ENCODE results near the gene VAMP4.

The VAMP4 gene

DNA sequence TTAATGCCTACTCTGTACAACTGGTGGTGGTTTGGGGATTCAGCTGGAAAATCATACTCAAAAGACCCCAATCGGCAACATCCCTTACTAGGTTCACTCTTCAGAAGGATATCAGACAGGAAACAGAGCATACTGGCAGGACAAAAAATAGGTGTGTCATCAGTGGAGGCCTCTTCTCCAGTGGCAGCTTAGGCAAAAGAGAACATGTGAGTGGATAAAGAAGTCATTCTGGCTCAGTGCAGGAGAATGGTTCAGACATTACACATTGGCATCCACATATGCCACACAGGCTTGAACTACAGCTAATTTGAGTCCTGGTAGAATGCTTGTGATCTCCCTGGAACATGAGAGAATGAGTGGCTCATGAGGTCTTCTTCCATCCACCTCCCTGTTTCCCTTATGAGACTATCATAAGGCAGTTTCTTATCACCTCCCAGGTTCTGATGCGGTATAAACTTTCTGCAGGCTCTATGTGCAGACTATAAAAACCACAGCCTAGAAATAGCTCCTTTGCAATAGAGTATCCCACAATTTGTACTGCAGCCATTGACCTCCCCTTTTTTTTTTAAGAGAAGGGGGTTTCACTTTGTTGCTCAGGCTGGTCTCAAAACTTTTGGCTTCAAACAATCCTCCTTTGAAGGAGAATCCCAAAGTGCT, 24.7 kb downstream of the VAMP4 start (continued):
- TF ChIP-seq, protein P1, sequence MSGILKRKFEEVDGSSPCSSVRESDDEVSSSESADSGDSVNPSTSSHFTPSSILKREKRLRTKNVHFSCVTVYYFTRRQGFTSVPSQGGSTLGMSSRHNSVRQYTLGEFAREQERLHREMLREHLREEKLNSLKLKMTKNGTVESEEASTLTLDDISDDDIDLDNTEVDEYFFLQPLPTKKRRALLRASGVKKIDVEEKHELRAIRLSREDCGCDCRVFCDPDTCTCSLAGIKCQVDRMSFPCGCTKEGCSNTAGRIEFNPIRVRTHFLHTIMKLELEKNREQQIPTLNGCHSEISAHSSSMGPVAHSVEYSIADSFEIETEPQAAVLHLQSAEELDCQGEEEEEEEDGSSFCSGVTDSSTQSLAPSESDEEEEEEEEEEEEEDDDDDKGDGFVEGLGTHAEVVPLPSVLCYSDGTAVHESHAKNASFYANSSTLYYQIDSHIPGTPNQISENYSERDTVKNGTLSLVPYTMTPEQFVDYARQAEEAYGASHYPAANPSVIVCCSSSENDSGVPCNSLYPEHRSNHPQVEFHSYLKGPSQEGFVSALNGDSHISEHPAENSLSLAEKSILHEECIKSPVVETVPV (CRISPR knock-in tag; IDR thresholded peaks at IDR 0.05), result no peak
- no peak for TF ChIP-seq ZFP3 (CRISPR knock-in tag; IDR thresholded peaks at IDR 0.05)
- no peak for TF ChIP-seq BACH2 (CRISPR knock-in tag; IDR thresholded peaks at IDR 0.05; ENCODE audit: borderline replicate concordance)
- TF ChIP-seq RARB (CRISPR knock-in tag; IDR thresholded peaks at IDR 0.05), result no peak
- TF ChIP-seq ZNF565 (CRISPR knock-in tag; conservative IDR thresholded peaks at IDR 0.05; ENCODE audit: low read depth), result no peak

DNA sequence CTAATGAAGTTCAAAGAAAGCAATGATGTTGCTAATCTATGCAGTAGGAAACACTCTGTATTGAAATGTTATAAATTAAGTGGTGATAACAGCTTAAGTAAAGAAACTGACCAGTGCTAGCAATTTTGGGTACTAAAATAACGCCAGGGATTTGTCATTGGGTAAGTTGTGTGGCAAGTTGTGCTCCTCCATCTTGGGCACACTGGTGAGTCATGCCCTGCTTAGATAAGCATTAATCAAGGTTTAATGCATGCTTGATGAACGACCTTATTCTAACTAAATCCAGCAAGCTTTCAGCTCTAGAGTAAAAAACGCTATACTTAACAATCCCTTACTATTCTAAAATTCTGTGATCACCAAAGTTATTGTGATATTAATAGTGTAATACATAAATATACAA, 25.2 kb downstream of the VAMP4 start:
- TF ChIP-seq BACH2 (CRISPR knock-in tag; IDR thresholded peaks at IDR 0.05; ENCODE audit: borderline replicate concordance) (no peak), OSR1 (CRISPR knock-in tag; IDR thresholded peaks at IDR 0.05) (no peak), ZFP30 (CRISPR knock-in tag; IDR thresholded peaks at IDR 0.05) (no peak), RARB (CRISPR knock-in tag; IDR thresholded peaks at IDR 0.05) (no peak), ISL1 (CRISPR knock-in tag; IDR thresholded peaks at IDR 0.05) (no peak), ARNTL (CRISPR knock-in tag; IDR thresholded peaks at IDR 0.05; ENCODE audit: borderline replicate concordance, low read depth) (no peak), TOX (CRISPR knock-in tag; IDR thresholded peaks at IDR 0.05; ENCODE audit: borderline replicate concordance) (no peak), ZFP3 (CRISPR knock-in tag; IDR thresholded peaks at IDR 0.05) (no peak), ZC3H10 (CRISPR knock-in tag; IDR thresholded peaks at IDR 0.05) (no peak), SNAI2 (CRISPR knock-in tag; IDR thresholded peaks at IDR 0.05) (no peak), ZNF70 (CRISPR knock-in tag; IDR thresholded peaks at IDR 0.05) (no peak), GLIS3 (CRISPR knock-in tag; IDR thresholded peaks at IDR 0.05) (no peak), PPARA (CRISPR knock-in tag; IDR thresholded peaks at IDR 0.05; ENCODE audit: borderline replicate concordance) (no peak), ESRRG (CRISPR knock-in tag; IDR thresholded peaks at IDR 0.05) (no peak), ZNF565 (CRISPR knock-in tag; conservative IDR thresholded peaks at IDR 0.05; ENCODE audit: low read depth) (no peak)
- TF ChIP-seq, protein P2, sequence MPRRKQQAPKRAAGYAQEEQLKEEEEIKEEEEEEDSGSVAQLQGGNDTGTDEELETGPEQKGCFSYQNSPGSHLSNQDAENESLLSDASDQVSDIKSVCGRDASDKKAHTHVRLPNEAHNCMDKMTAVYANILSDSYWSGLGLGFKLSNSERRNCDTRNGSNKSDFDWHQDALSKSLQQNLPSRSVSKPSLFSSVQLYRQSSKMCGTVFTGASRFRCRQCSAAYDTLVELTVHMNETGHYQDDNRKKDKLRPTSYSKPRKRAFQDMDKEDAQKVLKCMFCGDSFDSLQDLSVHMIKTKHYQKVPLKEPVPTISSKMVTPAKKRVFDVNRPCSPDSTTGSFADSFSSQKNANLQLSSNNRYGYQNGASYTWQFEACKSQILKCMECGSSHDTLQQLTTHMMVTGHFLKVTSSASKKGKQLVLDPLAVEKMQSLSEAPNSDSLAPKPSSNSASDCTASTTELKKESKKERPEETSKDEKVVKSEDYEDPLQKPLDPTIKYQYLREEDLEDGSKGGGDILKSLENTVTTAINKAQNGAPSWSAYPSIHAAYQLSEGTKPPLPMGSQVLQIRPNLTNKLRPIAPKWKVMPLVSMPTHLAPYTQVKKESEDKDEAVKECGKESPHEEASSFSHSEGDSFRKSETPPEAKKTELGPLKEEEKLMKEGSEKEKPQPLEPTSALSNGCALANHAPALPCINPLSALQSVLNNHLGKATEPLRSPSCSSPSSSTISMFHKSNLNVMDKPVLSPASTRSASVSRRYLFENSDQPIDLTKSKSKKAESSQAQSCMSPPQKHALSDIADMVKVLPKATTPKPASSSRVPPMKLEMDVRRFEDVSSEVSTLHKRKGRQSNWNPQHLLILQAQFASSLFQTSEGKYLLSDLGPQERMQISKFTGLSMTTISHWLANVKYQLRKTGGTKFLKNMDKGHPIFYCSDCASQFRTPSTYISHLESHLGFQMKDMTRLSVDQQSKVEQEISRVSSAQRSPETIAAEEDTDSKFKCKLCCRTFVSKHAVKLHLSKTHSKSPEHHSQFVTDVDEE (CRISPR knock-in tag; IDR thresholded peaks at IDR 0.05), result no peak
- TF ChIP-seq, protein P1 (CRISPR knock-in tag; IDR thresholded peaks at IDR 0.05), result no peak
- TF ChIP-seq, protein P3, sequence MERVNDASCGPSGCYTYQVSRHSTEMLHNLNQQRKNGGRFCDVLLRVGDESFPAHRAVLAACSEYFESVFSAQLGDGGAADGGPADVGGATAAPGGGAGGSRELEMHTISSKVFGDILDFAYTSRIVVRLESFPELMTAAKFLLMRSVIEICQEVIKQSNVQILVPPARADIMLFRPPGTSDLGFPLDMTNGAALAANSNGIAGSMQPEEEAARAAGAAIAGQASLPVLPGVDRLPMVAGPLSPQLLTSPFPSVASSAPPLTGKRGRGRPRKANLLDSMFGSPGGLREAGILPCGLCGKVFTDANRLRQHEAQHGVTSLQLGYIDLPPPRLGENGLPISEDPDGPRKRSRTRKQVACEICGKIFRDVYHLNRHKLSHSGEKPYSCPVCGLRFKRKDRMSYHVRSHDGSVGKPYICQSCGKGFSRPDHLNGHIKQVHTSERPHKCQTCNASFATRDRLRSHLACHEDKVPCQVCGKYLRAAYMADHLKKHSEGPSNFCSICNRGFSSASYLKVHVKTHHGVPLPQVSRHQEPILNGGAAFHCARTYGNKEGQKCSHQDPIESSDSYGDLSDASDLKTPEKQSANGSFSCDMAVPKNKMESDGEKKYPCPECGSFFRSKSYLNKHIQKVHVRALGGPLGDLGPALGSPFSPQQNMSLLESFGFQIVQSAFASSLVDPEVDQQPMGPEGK (CRISPR knock-in tag; IDR thresholded peaks at IDR 0.05; ENCODE audit: borderline replicate concordance), result no peak
- TF ChIP-seq, protein P4, sequence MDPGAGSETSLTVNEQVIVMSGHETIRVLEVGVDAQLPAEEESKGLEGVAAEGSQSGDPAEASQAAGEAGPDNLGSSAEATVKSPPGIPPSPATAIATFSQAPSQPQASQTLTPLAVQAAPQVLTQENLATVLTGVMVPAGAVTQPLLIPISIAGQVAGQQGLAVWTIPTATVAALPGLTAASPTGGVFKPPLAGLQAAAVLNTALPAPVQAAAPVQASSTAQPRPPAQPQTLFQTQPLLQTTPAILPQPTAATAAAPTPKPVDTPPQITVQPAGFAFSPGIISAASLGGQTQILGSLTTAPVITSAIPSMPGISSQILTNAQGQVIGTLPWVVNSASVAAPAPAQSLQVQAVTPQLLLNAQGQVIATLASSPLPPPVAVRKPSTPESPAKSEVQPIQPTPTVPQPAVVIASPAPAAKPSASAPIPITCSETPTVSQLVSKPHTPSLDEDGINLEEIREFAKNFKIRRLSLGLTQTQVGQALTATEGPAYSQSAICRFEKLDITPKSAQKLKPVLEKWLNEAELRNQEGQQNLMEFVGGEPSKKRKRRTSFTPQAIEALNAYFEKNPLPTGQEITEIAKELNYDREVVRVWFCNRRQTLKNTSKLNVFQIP (CRISPR knock-in tag; IDR thresholded peaks at IDR 0.05; ENCODE audit: borderline replicate concordance, low read depth), result no peak
- TF ChIP-seq, protein P5, sequence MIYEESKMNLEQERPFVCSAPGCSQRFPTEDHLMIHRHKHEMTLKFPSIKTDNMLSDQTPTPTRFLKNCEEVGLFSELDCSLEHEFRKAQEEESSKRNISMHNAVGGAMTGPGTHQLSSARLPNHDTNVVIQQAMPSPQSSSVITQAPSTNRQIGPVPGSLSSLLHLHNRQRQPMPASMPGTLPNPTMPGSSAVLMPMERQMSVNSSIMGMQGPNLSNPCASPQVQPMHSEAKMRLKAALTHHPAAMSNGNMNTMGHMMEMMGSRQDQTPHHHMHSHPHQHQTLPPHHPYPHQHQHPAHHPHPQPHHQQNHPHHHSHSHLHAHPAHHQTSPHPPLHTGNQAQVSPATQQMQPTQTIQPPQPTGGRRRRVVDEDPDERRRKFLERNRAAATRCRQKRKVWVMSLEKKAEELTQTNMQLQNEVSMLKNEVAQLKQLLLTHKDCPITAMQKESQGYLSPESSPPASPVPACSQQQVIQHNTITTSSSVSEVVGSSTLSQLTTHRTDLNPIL (CRISPR knock-in tag; IDR thresholded peaks at IDR 0.05; ENCODE audit: low read depth), result no peak
- ATAC-seq, result 0 out of 3 replicates have a peak, but pooled peaks have one; percentile 24
